Measurements from ENCODE around the gene BAD. TPM values are rescaled to one million over a fixed set of nuclear protein-coding genes. Genes with fewer than 3 reads are reported as not detected.

The BAD gene
- total RNA-seq, 1 donor from 2014 or later = 121 TPM

- no peak for DNase-seq (ENCODE audit: extremely low read depth, low read depth, low spot score)
Observed at GRCh38 chr11:64232967-64233315, 51.5 kb downstream of the BAD start.

GRCh38 chr11:64232182-64232966 is 52.1 kb downstream of the BAD start:
- DNase-seq (ENCODE audit: extremely low read depth, low read depth, low spot score) = no peak

GRCh38 chr11:64231546-64231945 is 52.9 kb downstream of the BAD start:
- DNase-seq (ENCODE audit: extremely low read depth, low read depth, low spot score) = no peak

- DNase-seq (ENCODE audit: extremely low read depth, low read depth, low spot score) = no peak
Observed at GRCh38 chr11:64230985-64231365, 53.5 kb downstream of the BAD start.

GRCh38 chr11:64230171-64230984 is 54.1 kb downstream of the BAD start, which contains the start of gene DNAJC4:
Gene DNAJC4 (plus strand): TSS chr11:64230548. CDS start chr11:64230855, 307 bp downstream.
- no peak for DNase-seq (ENCODE audit: extremely low read depth, low read depth, low spot score)

- no peak for DNase-seq (ENCODE audit: extremely low read depth, low read depth, low spot score)
Observed at GRCh38 chr11:64229744-64230170, 54.7 kb downstream of the BAD start.

GRCh38 chr11:64229090-64229743 is 55.2 kb downstream of the BAD start:
- no peak for DNase-seq (ENCODE audit: extremely low read depth, low read depth, low spot score)

GRCh38 chr11:64227405-64227956 is 57.0 kb downstream of the BAD start:
- no peak for DNase-seq (ENCODE audit: extremely low read depth, low read depth, low spot score)

GRCh38 chr11:64226507-64227051 is 57.9 kb downstream of the BAD start:
- DNase-seq (ENCODE audit: extremely low read depth, low read depth, low spot score) = no peak

- no peak for DNase-seq (ENCODE audit: extremely low read depth, low read depth, low spot score)
Observed at GRCh38 chr11:64225608-64226506, 58.6 kb downstream of the BAD start, which contains the start of the genes NUDT22 and TRPT1. Gene NUDT22 (plus strand): TSS chr11:64226274. CDS start chr11:64226653, 379 bp downstream. Gene TRPT1 (minus strand): TSS chr11:64226186. CDS start chr11:64225860, 326 bp downstream.

GRCh38 chr11:64224891-64225607 is 59.4 kb downstream of the BAD start:
- no peak for DNase-seq (ENCODE audit: extremely low read depth, low read depth, low spot score)

GRCh38 chr11:64224151-64224890 is 60.1 kb downstream of the BAD start:
- no peak for DNase-seq (ENCODE audit: extremely low read depth, low read depth, low spot score)

- no peak for DNase-seq (ENCODE audit: extremely low read depth, low read depth, low spot score)
Observed at GRCh38 chr11:64223001-64223651, 61.3 kb downstream of the BAD start.

GRCh38 chr11:64222651-64223000 is 61.8 kb downstream of the BAD start:
- no peak for DNase-seq (ENCODE audit: extremely low read depth, low read depth, low spot score)

GRCh38 chr11:64220798-64221197 is 63.7 kb downstream of the BAD start:
- DNase-seq (ENCODE audit: extremely low read depth, low read depth, low spot score) = no peak

- DNase-seq (ENCODE audit: extremely low read depth, low read depth, low spot score) = no peak
Observed at GRCh38 chr11:64220271-64220670, 64.2 kb downstream of the BAD start.

Measured in glomerular endothelial cell (primary cell).